SK-N-SH treated with all-trans-retinoic acid at 6 μM for 48 hours (cell line): ENCODE data around the gene ADRA2B.

Experiments used
- CSDC2 ChIP-seq: fragments of 250-450 bp; sonication (Bioruptor Pico); IDR thresholded peaks from 2 replicates; pipeline ENCODE4 v1.5.0; 2020; ENCODE audit warnings: mild to moderate bottlenecking, moderate library complexity
- GLIS3 ChIP-seq: fragments of 250-450 bp; sonication (Bioruptor Pico); IDR thresholded peaks from 2 replicates; pipeline ENCODE4 v1.5.0; 2020; ENCODE audit warnings: mild to moderate bottlenecking, moderate library complexity
- OSR1 ChIP-seq: fragments of 250-450 bp; sonication (Bioruptor Pico); IDR thresholded peaks from 2 replicates; pipeline ENCODE4 v1.8.0; 2022; ENCODE audit warnings: moderate library complexity, mild to moderate bottlenecking, inconsistent platforms
- ZNF8 ChIP-seq: fragments of 450-650 bp; formaldehyde crosslinking; IDR thresholded peaks from 2 replicates; pipeline ENCODE4 v1.5.0; 2020; ENCODE audit warnings: mild to moderate bottlenecking, moderate library complexity
- TF ChIP-seq, protein P1 (sequence below): fragments of 250-450 bp; sonication (Bioruptor Pico); IDR thresholded peaks from 2 replicates; pipeline ENCODE4 v1.8.0; 2020; ENCODE audit warnings: mild to moderate bottlenecking, moderate library complexity, borderline replicate concordance

DNA sequence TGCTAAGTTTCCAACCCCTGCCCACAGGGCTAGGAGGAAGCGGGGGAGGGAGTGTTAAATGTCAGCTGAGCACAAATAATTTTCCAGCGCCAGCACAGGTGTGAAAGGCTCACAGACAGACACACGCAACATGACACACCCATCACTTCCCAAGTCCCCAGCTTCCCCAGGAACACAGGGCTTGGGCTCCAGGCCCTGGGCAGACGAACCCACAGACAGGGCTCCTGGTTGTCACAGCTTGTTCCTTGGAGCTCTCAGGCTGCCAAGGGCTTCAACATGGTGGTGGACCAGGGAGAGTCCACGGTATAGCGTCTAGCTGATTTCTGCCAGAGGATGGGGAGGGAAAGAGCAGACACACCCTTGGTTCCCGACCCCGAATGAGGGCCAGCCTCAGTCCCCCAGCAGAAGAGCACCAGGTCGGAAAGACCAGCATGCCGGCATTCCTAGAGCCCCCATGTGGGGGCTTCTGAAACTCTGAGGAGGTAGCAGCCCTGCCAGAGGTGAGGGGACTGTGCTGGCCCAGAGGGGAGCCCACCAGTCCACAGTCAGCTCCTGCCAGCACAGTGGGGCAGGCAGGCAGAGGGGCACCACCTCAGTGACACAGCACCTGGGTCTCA, 27.0 kb upstream of the ADRA2B start:
- no peak for TF ChIP-seq OSR1 (CRISPR knock-in tag)
- TF ChIP-seq, protein P1, sequence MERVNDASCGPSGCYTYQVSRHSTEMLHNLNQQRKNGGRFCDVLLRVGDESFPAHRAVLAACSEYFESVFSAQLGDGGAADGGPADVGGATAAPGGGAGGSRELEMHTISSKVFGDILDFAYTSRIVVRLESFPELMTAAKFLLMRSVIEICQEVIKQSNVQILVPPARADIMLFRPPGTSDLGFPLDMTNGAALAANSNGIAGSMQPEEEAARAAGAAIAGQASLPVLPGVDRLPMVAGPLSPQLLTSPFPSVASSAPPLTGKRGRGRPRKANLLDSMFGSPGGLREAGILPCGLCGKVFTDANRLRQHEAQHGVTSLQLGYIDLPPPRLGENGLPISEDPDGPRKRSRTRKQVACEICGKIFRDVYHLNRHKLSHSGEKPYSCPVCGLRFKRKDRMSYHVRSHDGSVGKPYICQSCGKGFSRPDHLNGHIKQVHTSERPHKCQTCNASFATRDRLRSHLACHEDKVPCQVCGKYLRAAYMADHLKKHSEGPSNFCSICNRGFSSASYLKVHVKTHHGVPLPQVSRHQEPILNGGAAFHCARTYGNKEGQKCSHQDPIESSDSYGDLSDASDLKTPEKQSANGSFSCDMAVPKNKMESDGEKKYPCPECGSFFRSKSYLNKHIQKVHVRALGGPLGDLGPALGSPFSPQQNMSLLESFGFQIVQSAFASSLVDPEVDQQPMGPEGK: no peak
- TF ChIP-seq GLIS3: no peak
- TF ChIP-seq ZNF8 (CRISPR knock-in tag): no peak
- no peak for TF ChIP-seq CSDC2 (CRISPR knock-in tag)
